Activated T-cell treated with anti-CD3 and anti-CD28 coated beads, Interleukin-2, amount 50 U/mL, for 4 hours (primary cell): ENCODE data around the gene EHBP1L1. TPM values are rescaled to one million over a fixed set of nuclear protein-coding genes. Genes with fewer than 3 reads are reported as not detected.
A peak's percentile ranks its signal among the peaks of the same experiment; 100 is the strongest.
"Not testable (repeated sequence)": the region's sequence is repeated elsewhere in the genome, so short reads cannot be mapped to it uniquely, and the experiment has no call there.

Source experiments
- ATAC-seq, 2 donors: fragments of 200-7000 bp; cut with Tn5 transposase; one replicate each; pipeline ENCODE4 v1.10.0; 2021
- DNase-seq: peaks from one replicate; pipeline ENCODE4 v3.0.0-alpha.2; 2020
- H3K27me3 Mint-ChIP-seq: one replicate; pipeline ENCODE4 v1.8.0; 2021; ENCODE audit warnings: low read depth, mixed read lengths
- H3K36me3 Mint-ChIP-seq: one replicate; pipeline ENCODE4 v1.8.0; 2022; ENCODE audit warnings: mixed read lengths; ENCODE audit not compliant: insufficient read depth
- H3K4me1 Mint-ChIP-seq: one replicate; pipeline ENCODE4 v1.8.0; 2021; ENCODE audit warnings: low read depth, mixed read lengths
- H3K4me3 Mint-ChIP-seq: one replicate; pipeline ENCODE4 v1.8.0; 2021; ENCODE audit warnings: mild to moderate bottlenecking, moderate library complexity, mixed read lengths
- H3K9me3 Mint-ChIP-seq: one replicate; pipeline ENCODE4 v1.8.0; 2021; ENCODE audit warnings: mixed read lengths
- total RNA-seq, 3 donors: library from RNA; stranded (reverse); gene quantifications; one replicate each; pipeline ENCODE4 v1.2.1, GENCODE V29; 2021

EHBP1L1 gene
- total RNA-seq, 3 donors from 2014 or later = 59.8 to 84.9 (median 80.1) TPM

DNA sequence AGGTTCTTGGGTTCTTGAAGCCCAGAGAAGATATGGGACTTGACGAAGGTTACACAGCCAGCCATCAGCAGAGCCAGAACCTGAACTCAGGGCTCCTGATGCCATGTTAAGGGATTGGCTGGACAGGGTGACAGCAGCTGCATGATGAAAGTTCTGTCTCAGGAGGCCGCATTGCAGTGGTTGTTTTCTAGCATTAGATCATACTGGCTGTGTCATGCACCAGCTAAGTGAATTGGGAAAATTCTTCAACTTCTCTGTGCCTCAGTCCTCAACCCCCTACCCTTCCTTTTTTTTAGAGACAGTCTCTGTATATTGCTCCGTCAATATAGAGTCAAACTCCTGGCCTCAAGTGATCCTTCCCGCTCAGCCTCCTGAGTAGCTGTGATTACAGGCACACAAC is 12.3 kb upstream of the EHBP1L1 start:
- DNase-seq (no peak), ATAC-seq (no peak)
- H3K27me3 Mint-ChIP-seq = no peaks in the 10 kb centered on the region
- H3K4me1 Mint-ChIP-seq = peaks cover 62% of the 10 kb centered on the region
- no peak overlapping the region for H3K4me3 Mint-ChIP-seq
- peaks cover 3% of the 10 kb centered on the region for H3K36me3 Mint-ChIP-seq
- H3K9me3 Mint-ChIP-seq = no peaks in the 10 kb centered on the region

DNA sequence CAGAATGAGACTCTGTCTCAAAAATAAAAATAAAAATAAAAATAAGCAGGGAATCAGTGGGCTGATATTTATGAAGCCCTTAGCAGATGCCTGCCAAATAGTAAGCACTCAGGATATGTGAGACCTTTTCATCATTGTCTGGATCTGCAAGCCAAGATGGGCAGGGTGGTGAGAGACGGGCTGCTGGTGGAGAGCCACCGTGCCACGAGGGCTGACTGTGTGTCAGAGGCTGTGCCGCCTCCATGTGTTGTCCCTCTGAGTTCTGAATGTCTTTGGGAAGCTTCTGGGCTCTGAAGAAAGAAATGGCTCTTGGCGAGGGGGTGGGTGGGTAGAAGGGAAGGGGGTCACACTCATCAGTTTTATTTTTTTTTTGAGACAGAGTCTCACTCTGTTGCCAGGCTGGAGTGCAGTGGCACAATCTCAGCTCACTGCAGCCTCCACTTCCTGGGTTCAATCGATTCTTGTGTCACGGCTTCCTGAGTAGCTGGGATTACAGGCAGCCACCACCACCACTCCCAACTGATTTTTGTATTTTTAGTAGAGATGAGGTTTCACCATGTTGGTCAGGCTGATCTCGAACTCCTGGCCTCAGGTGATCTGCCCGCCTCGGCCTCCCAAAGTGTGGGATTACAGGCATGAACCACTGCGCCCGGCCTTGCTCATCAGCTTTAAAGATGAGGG is 10.8 kb upstream of the EHBP1L1 start:
- H3K36me3 Mint-ChIP-seq, H3K4me3 Mint-ChIP-seq: not testable (repeated sequence)

DNA sequence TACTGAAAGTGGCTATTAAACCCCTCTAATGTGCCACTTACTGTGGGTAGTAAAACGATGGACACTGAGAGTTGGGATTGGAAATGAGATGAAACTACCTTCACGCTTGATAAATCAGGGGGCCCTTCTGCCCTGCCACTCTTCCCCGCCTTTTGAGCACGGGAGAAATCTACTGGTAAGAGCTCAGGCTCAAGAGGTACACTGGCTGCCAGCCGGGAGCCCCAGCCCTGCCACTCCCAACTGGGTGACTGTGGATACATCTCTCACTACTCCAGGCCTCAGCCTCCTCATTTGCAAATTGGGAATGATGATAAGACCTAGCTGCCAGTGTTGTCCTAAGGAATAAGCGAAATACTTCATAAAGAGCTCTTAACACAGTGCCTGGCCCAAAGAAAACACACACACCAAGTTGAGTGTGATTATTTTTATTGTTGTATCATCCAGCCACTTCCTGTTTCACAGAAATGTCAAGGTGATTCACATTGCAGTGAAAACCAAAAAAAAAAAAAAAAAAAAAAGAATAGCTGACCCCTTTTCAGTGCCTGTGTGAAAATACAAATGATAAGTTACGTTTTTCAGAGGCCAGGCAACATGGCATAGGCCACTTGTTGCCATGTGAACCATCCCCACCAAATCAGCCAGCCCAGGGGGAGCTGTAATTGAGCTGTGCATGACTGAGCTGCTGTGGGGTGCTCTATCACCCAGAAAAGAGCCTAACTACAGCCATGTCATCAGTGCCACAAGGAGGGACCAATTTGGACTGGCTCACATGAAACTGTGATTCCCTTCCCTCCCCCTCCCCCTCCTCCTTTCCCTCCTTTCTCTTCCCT is 10.0 kb upstream of the EHBP1L1 start:
- peak overlapping the region; percentile 52 for H3K4me3 Mint-ChIP-seq
- ATAC-seq (no peak), DNase-seq (no peak)
- H3K9me3 Mint-ChIP-seq = no peaks in the 10 kb centered on the region
- peaks cover 6% of the 10 kb centered on the region for H3K36me3 Mint-ChIP-seq
- H3K4me1 Mint-ChIP-seq = peaks cover 55% of the 10 kb centered on the region
- H3K27me3 Mint-ChIP-seq = no peaks in the 10 kb centered on the region

More for the DNA sequence above, 10.8 kb upstream of the EHBP1L1 start:
- peaks cover 59% of the 10 kb centered on the region for H3K4me1 Mint-ChIP-seq
- H3K9me3 Mint-ChIP-seq, ATAC-seq, H3K27me3 Mint-ChIP-seq, DNase-seq: not testable (repeated sequence)

DNA sequence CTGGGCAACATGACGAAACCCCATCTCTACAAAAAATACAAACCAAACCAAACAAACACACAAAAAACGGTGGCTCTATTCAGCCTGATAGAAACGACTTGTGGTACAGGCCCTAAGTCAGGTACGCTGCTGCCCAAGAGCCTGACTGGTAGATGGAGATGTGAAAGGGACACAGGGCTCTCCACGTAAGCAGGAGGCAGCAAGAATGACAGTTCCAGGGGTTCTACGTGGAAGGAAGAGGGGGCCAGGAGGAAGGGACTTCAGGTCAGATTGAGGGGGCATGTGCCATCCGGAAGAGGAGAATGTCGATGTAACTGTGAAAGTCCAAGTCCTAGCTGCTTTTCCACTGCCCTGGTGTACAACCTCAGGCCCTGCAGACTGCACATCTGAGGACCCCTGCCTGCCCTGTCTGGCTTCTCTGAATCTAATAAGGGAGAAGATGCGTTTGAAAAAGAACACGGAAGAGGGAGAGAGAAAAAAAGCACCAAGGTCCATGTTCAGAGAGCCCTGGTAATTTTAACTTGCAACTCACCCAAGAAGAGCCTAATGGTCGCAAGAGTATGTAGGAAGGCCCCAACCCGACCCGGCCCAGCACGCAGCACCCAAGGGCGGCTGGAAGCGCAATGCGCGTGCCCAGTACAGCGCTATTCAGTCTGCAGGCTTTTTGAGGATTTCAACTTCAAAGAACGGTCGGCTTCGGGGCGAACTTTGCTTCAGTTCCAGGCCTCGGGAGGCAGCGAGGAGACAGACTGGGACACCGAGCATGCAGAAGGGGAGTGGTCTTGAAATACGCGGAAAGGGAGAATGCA is 6.5 kb upstream of the EHBP1L1 start:
- DNase-seq (no peak), ATAC-seq (peak; percentile 30 to 37)
- Mint-ChIP-seq H3K27me3 (no peaks in the 10 kb centered on the region), H3K4me1 (peaks cover 66% of the 10 kb centered on the region), H3K9me3 (no peaks in the 10 kb centered on the region), H3K36me3 (peaks cover 14% of the 10 kb centered on the region), H3K4me3 (peak overlapping the region; percentile 99)

DNA sequence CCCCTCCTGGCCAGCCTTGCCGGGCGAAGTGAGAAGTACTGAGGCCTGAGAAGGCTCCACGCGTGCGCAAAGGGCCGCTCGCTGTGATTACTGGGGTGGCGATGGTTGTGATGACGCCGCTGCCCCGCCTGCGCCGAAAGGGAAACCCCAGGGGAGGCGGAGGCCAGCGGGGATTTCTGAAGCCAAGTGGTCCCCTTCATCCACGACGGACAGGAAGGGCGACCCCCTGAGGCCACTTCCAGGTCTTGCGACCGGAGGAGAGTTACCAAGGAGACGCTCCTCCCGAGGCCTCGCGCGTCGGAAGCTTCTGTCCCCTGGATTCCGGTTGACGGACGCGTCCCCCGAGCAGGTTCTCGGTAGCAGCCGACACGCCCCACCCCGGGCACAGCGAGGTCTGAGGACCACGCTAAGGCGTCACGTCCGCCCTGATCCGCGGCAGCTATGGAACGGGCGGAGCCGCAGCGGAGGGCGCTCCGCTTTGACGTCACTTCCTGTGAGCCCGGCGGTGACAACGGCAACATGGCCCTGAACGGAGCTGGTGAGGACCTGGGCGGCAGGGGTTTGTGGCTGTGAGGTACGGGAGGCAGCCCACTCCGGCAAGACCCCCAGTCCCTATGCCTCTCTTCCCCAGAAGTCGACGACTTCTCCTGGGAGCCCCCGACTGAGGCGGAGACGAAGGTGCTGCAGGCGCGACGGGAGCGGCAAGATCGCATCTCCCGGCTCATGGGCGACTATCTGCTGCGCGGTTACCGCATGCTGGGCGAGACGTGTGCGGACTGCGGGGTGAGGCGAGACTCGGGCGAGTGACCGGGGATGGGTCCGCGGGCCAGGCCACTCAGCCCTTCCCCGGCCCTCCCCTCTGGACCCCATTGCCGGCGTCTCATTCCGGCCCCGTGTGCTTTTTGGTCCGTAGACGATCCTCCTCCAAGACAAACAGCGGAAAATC is 5.6 kb upstream of the EHBP1L1 start, which contains the start of gene ZNRD2:
Gene ZNRD2, plus strand, starts transcription at position 505 of the 946 bp plus-strand sequence. Its CDS starts 15 bp downstream, at position 520.
- no peaks in the 10 kb centered on the region for H3K9me3 Mint-ChIP-seq

DNA sequence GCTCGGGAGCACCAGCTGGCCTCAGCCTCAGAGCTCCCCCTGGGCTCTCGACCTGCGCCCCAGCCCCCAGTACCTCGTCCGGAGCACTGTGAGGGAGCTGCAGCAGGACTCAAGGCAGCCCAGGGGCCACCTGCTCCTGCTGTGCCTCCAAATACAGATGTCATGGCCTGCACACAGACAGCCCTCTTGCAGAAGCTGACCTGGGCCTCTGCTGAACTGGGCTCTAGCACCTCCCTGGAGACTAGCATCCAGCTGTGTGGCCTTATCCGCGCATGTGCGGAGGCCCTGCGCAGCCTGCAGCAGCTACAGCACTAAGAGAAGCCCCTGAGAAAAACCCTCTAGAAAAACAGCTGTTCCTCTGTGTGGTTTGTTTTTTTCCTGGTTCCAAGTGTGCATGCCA is 4.4 kb upstream of the EHBP1L1 start:
- H3K36me3 Mint-ChIP-seq = peaks cover 14% of the 10 kb centered on the region
- H3K27me3 Mint-ChIP-seq = no peaks in the 10 kb centered on the region
- DNase-seq (no peak), ATAC-seq (no peak)
- H3K4me1 Mint-ChIP-seq = peaks cover 61% of the 10 kb centered on the region
- H3K4me3 Mint-ChIP-seq = peak overlapping the region; percentile 99
- H3K9me3 Mint-ChIP-seq = no peaks in the 10 kb centered on the region

More for the DNA sequence above, 5.6 kb upstream of the EHBP1L1 start, which contains the start of gene ZNRD2:
- peaks cover 14% of the 10 kb centered on the region for H3K36me3 Mint-ChIP-seq
- peak within 1 kb of the TSS; percentile 99 for H3K4me3 Mint-ChIP-seq
- peaks cover 68% of the 10 kb centered on the region for H3K4me1 Mint-ChIP-seq
- DNase-seq (peak; percentile 97), ATAC-seq (peak; percentile 80)
- no peaks in the 10 kb centered on the region for H3K27me3 Mint-ChIP-seq

DNA sequence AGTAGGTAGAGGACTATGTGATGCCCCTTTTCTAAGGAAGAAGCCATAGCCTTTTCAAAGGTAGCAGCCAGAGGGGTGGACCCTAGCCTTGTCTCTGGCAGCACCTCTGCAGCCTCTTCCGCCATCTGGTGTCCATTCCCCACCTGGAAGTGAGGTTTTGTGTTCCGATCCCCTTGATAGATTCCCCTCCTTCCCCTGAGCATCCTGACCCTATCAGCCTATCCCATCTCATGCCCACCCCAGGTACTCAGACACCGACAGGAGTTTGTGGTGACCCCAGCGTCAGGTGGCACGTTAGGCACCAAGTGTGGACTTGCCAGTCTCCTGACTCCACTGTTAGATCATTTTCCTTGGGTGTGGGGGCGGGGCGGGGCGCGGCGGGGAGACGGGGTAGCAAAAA is 3.9 kb upstream of the EHBP1L1 start:
- H3K27me3 Mint-ChIP-seq = no peaks in the 10 kb centered on the region
- peaks cover 14% of the 10 kb centered on the region for H3K36me3 Mint-ChIP-seq
- peak overlapping the region; percentile 99 for H3K4me3 Mint-ChIP-seq
- peaks cover 61% of the 10 kb centered on the region for H3K4me1 Mint-ChIP-seq
- no peak for ATAC-seq
- no peaks in the 10 kb centered on the region for H3K9me3 Mint-ChIP-seq
- no peak for DNase-seq

DNA sequence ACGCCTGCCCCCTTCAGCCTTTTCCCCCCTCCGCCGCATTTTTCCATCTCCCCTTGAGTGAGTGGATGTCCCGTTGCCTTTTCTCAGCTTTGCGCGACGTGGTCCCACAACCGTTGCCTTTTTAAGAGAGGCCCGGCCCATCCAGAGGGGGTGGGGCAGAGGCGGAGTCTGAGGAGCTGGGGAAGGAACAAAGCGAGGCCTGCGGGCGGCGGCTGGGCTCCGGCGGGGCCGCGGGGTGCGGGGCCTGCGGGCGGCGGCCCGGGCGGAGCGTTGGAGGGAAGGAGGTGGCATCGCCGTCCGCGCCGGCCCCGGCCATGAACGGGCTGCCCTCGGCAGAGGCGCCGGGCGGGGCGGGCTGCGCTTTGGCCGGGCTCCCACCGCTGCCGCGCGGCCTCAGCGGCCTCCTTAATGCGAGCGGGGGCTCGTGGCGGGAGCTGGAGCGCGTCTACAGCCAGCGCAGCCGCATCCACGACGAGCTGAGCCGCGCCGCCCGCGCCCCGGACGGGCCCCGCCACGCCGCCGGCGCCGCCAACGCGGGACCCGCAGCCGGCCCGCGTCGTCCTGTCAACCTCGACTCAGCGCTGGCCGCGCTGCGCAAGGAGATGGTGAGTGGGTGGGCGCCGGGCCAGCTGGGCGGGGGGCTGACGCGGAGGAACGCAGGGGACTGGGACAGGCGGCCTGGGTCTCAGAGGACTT is 3.3 kb upstream of the EHBP1L1 start, which contains the start of gene FAM89B:
Gene FAM89B, plus strand, starts transcription at position 183 of the 696 bp plus-strand sequence. Its CDS starts 132 bp downstream, at position 315.
- H3K4me1 Mint-ChIP-seq = peaks cover 61% of the 10 kb centered on the region
- ATAC-seq (peak in 1 of 2 donors; percentile 6), DNase-seq (peak; percentile 86)
- H3K4me3 Mint-ChIP-seq = peak within 1 kb of the TSS; percentile 99
- no peaks in the 10 kb centered on the region for H3K9me3 Mint-ChIP-seq
- H3K36me3 Mint-ChIP-seq = peaks cover 14% of the 10 kb centered on the region
- H3K27me3 Mint-ChIP-seq = no peaks in the 10 kb centered on the region

DNA sequence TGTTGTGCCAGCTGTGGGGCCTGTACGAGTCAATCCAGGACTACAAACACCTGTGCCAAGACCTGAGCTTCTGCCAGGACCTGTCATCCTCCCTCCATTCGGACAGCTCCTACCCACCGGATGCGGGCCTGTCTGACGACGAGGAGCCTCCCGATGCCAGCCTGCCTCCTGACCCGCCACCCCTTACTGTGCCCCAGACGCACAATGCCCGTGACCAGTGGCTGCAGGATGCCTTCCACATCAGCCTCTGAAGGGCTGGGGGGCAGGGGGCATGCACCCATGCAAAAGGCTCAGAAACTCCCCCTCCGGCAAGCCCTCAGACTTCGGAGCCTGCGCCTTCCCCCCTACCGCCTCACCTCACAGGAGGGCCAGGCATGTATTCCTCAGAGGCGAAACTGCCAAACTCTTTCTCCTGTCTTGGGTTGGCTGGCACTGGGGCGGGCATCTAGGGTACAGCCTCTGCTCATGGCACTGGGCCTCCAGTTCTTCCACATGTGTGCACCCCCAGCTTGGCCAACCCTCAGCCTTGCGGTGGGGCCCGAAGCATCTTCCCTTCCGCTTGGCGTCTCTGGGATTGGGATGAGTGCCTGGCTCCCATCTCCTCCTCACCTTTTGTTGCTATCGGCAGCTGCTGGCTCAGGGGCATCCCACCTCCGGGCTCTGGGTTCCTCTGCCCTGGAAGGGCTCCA is 2.3 kb upstream of the EHBP1L1 start:
- H3K36me3 Mint-ChIP-seq = peaks cover 11% of the 10 kb centered on the region
- H3K27me3 Mint-ChIP-seq = no peaks in the 10 kb centered on the region
- no peak for ATAC-seq

DNA sequence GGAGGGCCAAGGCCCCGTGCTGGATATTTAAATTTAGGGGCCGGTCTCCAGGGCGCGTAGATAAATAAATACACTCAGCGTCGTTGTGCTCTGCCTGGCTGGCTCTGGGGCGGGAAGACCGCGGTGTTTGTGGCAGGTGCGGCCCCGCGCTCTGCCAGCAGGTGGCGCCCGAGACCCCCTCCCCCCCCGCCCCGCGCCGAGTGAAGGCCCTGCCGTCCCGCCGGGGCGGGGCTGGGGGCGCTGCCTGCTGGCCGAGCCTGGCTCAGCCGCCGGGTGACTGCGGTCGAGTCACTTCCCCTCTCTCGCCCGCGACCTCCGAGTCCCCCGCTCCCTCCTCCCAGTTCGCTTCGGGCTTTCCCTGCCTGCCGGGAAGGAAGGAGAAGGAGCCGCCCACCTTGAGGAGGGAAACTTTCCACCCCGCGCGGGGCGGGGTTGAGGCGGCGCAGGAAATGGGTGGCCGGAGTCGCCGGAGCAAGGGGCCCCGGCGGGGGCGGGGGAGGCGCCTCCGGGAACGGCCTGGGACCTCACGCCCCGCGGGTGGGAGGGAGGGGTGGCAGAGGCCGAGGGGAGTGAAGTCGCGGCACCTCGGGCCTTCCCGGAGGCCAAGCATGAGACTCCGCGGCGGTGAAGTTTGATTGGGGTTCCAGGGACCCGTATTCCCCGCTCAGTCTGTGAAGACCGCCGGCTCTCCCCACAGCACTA is 1.6 kb upstream of the EHBP1L1 start:
- peaks cover 58% of the 10 kb centered on the region for H3K4me1 Mint-ChIP-seq
- no peaks in the 10 kb centered on the region for H3K27me3 Mint-ChIP-seq
- H3K9me3 Mint-ChIP-seq = no peaks in the 10 kb centered on the region
- ATAC-seq (peak; percentile 25 to 28), DNase-seq (peak; percentile 81)
- H3K36me3 Mint-ChIP-seq = peaks cover 13% of the 10 kb centered on the region
- H3K4me3 Mint-ChIP-seq = peak overlapping the region; percentile 89

More for the DNA sequence above, 2.3 kb upstream of the EHBP1L1 start:
- DNase-seq = no peak
- Mint-ChIP-seq H3K4me3 (peak overlapping the region; percentile 85), H3K9me3 (no peaks in the 10 kb centered on the region), H3K4me1 (peaks cover 63% of the 10 kb centered on the region)

DNA sequence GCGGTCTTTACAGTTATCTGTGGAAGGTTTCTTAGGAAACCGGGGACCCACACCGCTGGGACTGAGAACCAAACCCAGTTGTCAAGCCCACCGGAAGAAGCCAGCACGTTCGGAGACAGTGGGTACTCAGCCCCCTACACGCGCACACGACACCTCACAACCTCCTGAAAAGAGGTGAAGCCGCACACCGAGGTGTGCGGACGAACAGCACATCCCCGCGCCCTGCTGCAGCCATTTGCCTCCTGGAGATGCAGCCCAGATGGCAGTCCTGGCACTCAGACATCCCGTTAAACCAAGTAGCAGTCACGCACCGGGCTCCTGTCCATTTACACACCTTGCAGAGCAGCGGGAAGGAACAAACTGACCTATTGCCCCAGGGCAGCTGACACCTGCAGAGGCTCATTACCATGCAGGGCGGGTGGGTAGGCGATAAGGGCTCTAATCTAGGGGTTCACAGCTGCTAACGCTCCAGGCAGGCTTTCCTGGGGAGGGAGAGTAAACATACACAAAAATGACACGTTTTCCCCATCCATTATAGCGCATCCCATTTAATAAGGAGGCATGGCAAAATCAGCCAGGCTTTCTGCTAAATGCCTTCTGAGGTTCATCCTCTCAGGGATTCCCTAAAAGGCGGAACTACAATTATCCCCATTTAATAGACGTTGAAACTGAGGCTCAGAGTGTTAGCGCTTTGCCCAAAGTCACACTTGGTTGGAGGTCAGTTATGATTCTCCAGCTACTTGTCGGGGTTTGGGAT is 864 bp upstream of the EHBP1L1 start:
- H3K4me3 Mint-ChIP-seq = peak overlapping the region; percentile 89
- ATAC-seq (peak; percentile 1 to 2), DNase-seq (no peak)
- H3K36me3 Mint-ChIP-seq = peaks cover 17% of the 10 kb centered on the region
- no peaks in the 10 kb centered on the region for H3K27me3 Mint-ChIP-seq
- H3K9me3 Mint-ChIP-seq = no peaks in the 10 kb centered on the region
- H3K4me1 Mint-ChIP-seq = peaks cover 56% of the 10 kb centered on the region
